ENCODE data around the gene SUPT20HL2.

Gene SUPT20HL2

DNA sequence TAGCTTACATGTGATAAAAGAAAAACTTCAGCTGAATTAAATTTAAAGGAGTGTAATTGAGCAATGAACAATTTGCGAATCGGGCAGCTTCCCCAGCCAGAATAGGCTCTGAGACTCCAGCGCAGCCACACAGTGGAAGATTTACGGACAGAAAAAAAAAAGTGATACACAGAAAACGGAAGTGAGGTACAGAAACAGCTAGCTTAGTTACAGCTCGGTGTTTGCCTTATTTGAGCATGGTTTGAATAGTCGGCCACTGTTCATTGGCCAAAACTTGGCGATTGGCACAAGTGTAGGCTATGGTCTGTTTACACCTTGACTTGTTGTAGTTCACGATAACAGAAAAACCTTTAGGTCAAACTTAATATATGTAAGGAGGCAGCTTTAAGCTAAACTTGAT is 29.9 kb upstream of the SUPT20HL2 start:
- TF ChIP-seq ZNF274 (IDR thresholded peaks at IDR 0.05; ENCODE audit: low read depth, low read length) (no peak), SUZ12 (IDR thresholded peaks at IDR 0.05; ENCODE audit: extremely low read depth, insufficient read depth, insufficient read length) (no peak), YY1 (IDR thresholded peaks at IDR 0.05; ENCODE audit: insufficient read depth, insufficient read length) (no peak)
- Histone ChIP-seq H3K4me1 (ENCODE audit: insufficient read depth, insufficient read length) (no peaks in the 10 kb centered on the region), H3K36me3 (ENCODE audit: insufficient read depth, insufficient read length, low read length) (no peaks in the 10 kb centered on the region), H3K9ac (ENCODE audit: insufficient read length, low read depth) (no peak overlapping the region), H3K9me3 (ENCODE audit: insufficient read depth, low read length) (no peaks in the 10 kb centered on the region), H3K4me3 (ENCODE audit: insufficient read length, low read depth) (no peak overlapping the region), H3K27me3 (ENCODE audit: insufficient read depth, insufficient read length) (no peaks in the 10 kb centered on the region)
- DNase-seq (ENCODE audit: low read depth, low spot score): no peak

DNA sequence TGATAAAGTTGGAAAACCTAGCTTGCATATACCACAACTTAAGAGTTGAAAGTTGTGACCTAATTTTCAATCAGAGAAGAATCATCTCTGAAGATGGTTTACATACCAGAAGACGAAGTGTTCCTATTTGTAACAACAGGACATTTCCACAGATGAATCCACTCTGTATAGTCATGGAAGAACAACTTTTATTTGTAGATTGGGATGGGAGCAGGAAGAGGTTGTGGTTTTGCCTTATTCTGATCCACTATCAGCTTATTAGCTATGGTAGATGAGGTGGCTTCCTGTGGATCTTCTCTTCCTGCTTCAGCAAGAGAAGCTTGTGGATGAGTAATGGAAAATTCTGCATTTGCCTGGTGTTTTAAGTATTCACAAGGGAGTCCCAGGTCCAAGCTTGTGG is 27.9 kb upstream of the SUPT20HL2 start:
- no peaks in the 10 kb centered on the region for H3K27me3 ChIP-seq (ENCODE audit: insufficient read depth, insufficient read length)
- H3K4me1 ChIP-seq (ENCODE audit: insufficient read depth, insufficient read length): no peaks in the 10 kb centered on the region
- no peaks in the 10 kb centered on the region for H3K36me3 ChIP-seq (ENCODE audit: insufficient read depth, insufficient read length, low read length)
- no peaks in the 10 kb centered on the region for H3K9me3 ChIP-seq (ENCODE audit: insufficient read depth, low read length)
- H3K4me3 ChIP-seq (ENCODE audit: insufficient read length, low read depth): no peak overlapping the region
- TF ChIP-seq YY1 (IDR thresholded peaks at IDR 0.05; ENCODE audit: insufficient read depth, insufficient read length): no peak
- no peak for TF ChIP-seq SUZ12 (IDR thresholded peaks at IDR 0.05; ENCODE audit: extremely low read depth, insufficient read depth, insufficient read length)
- TF ChIP-seq ZNF274 (IDR thresholded peaks at IDR 0.05; ENCODE audit: low read depth, low read length): no peak
- no peak for DNase-seq (ENCODE audit: low read depth, low spot score)
- no peak overlapping the region for H3K9ac ChIP-seq (ENCODE audit: insufficient read length, low read depth)

DNA sequence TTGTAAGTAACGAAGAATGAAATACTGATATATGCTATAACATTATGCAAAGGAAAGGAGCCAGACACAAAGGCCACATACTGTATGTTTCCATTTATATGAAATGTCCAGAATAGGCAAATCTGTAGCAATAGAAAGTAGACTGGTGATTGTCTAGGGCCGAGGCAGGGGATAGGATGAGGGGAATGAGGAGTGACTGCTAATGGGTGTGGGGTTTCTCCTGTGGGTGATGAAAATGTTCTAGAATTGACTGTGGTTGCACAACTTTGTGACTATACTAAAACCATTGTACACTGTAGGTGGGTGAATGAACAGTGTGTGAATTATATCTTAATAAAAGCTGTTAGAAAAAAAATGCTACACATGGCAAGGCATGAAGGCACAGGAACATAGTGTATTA is 26.6 kb upstream of the SUPT20HL2 start:
- no peaks in the 10 kb centered on the region for H3K4me1 ChIP-seq (ENCODE audit: insufficient read depth, insufficient read length)
- H3K4me3 ChIP-seq (ENCODE audit: insufficient read length, low read depth): no peak overlapping the region
- H3K9ac ChIP-seq (ENCODE audit: insufficient read length, low read depth): no peak overlapping the region
- H3K27me3 ChIP-seq (ENCODE audit: insufficient read depth, insufficient read length): no peaks in the 10 kb centered on the region
- no peak for DNase-seq (ENCODE audit: low read depth, low spot score)
- no peaks in the 10 kb centered on the region for H3K9me3 ChIP-seq (ENCODE audit: insufficient read depth, low read length)
- TF ChIP-seq SUZ12 (IDR thresholded peaks at IDR 0.05; ENCODE audit: extremely low read depth, insufficient read depth, insufficient read length) (no peak), YY1 (IDR thresholded peaks at IDR 0.05; ENCODE audit: insufficient read depth, insufficient read length) (no peak), ZNF274 (IDR thresholded peaks at IDR 0.05; ENCODE audit: low read depth, low read length) (no peak)
- no peaks in the 10 kb centered on the region for H3K36me3 ChIP-seq (ENCODE audit: insufficient read depth, insufficient read length, low read length)

DNA sequence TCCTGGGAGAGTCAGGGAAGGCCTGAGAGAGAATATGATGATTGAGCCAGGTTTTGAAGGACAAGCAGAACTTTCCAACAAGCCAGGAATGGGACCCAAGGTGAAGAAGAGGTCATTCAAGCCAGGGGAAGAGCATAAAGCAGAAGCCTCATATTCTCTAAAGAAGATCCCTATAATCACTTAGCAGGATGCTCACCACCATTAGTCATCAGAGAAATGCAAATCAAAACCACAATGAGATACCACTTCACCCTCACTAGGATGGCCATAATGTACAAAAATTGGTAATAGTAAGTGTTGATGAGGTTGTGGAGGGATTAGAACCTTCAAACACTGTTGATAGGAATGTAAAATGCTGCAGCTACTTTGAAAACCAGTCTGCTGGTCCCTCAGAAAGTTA is 26.0 kb upstream of the SUPT20HL2 start:
- no peak for DNase-seq (ENCODE audit: low read depth, low spot score)
- TF ChIP-seq ZNF274 (IDR thresholded peaks at IDR 0.05; ENCODE audit: low read depth, low read length): no peak
- no peak for TF ChIP-seq YY1 (IDR thresholded peaks at IDR 0.05; ENCODE audit: insufficient read depth, insufficient read length)
- no peak for TF ChIP-seq SUZ12 (IDR thresholded peaks at IDR 0.05; ENCODE audit: extremely low read depth, insufficient read depth, insufficient read length)
- H3K36me3 ChIP-seq (ENCODE audit: insufficient read depth, insufficient read length, low read length): no peaks in the 10 kb centered on the region
- no peaks in the 10 kb centered on the region for H3K27me3 ChIP-seq (ENCODE audit: insufficient read depth, insufficient read length)
- H3K4me3 ChIP-seq (ENCODE audit: insufficient read length, low read depth): no peak overlapping the region
- H3K4me1 ChIP-seq (ENCODE audit: insufficient read depth, insufficient read length): no peaks in the 10 kb centered on the region
- H3K9ac ChIP-seq (ENCODE audit: insufficient read length, low read depth): no peak overlapping the region
- no peaks in the 10 kb centered on the region for H3K9me3 ChIP-seq (ENCODE audit: insufficient read depth, low read length)

DNA sequence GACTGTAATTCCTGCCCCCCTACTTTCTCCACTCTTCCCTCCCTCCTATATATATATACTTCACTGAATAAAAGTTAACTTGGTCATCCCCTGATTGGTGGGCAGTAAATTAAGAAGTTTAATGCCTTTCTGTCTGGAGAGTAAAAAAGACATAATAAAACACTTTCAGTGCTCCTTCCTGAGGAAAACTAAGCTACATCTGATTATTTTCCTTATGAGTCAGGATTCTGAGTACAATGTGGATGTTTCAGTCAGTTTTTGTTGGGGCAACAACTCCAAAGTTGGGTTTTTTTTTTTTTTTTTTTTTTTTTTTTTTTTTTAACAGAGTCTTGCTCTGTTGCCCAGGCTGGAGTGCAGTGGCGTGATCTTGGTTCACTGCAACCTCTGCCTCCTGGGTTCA is 22.0 kb upstream of the SUPT20HL2 start:
- TF ChIP-seq SUZ12 (IDR thresholded peaks at IDR 0.05; ENCODE audit: extremely low read depth, insufficient read depth, insufficient read length) (no peak), YY1 (IDR thresholded peaks at IDR 0.05; ENCODE audit: insufficient read depth, insufficient read length) (no peak), ZNF274 (IDR thresholded peaks at IDR 0.05; ENCODE audit: low read depth, low read length) (no peak)
- DNase-seq (ENCODE audit: low read depth, low spot score): no peak
- Histone ChIP-seq H3K4me3 (ENCODE audit: insufficient read length, low read depth) (no peak overlapping the region), H3K27me3 (ENCODE audit: insufficient read depth, insufficient read length) (no peaks in the 10 kb centered on the region), H3K9ac (ENCODE audit: insufficient read length, low read depth) (no peak overlapping the region), H3K4me1 (ENCODE audit: insufficient read depth, insufficient read length) (no peaks in the 10 kb centered on the region), H3K9me3 (ENCODE audit: insufficient read depth, low read length) (0 out of 2 replicates have a peak, but pooled peaks cover 4% of the 10 kb centered on the region), H3K36me3 (ENCODE audit: insufficient read depth, insufficient read length, low read length) (no peaks in the 10 kb centered on the region)

DNA sequence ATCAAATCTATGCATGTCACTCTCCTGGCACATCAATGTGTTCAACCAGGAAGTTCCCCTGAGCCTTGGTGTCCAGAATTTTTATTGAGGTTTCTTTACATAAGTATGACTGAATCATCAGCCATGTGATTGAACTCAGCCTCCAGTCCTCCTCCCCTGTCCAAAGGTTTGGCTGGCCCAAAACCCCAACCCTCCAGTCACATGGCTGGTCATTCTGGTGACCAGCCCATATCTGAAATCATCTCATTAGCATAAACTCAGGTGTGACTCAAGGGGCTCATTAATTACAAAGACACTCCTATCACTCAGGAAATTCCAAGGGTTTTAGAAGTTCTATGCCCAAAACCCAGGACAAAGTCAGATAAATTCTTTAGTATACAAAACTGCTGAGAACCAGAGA is 20.6 kb upstream of the SUPT20HL2 start:
- TF ChIP-seq SUZ12 (IDR thresholded peaks at IDR 0.05; ENCODE audit: extremely low read depth, insufficient read depth, insufficient read length): no peak
- no peak for TF ChIP-seq YY1 (IDR thresholded peaks at IDR 0.05; ENCODE audit: insufficient read depth, insufficient read length)
- no peak for TF ChIP-seq ZNF274 (IDR thresholded peaks at IDR 0.05; ENCODE audit: low read depth, low read length)
- no peak overlapping the region for H3K4me3 ChIP-seq (ENCODE audit: insufficient read length, low read depth)
- H3K27me3 ChIP-seq (ENCODE audit: insufficient read depth, insufficient read length): no peaks in the 10 kb centered on the region
- no peak overlapping the region for H3K9ac ChIP-seq (ENCODE audit: insufficient read length, low read depth)
- H3K4me1 ChIP-seq (ENCODE audit: insufficient read depth, insufficient read length): no peaks in the 10 kb centered on the region
- no peak for DNase-seq (ENCODE audit: low read depth, low spot score)
- no peaks in the 10 kb centered on the region for H3K36me3 ChIP-seq (ENCODE audit: insufficient read depth, insufficient read length, low read length)
- H3K9me3 ChIP-seq (ENCODE audit: insufficient read depth, low read length): 0 out of 2 replicates have a peak, but pooled peaks cover 4% of the 10 kb centered on the region

DNA sequence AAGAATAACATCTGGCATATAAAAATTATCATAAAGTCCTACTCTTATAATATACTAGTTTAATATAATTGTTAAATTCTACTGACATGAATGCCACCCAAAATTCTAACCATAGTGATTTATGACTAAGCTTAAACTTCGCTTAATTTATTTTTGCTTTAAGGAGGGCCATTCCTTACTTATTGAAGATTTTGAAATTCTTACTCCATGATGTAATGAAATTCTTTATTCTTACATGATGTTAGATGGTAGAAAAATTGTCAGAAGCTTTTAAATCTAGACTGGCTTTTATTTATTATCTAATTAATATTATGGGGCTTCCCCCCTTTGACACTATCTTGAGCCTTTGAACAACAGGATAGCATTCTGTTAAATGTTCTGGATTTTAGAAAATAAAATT is 19.5 kb upstream of the SUPT20HL2 start:
- Histone ChIP-seq H3K9ac (ENCODE audit: insufficient read length, low read depth) (no peak overlapping the region), H3K4me3 (ENCODE audit: insufficient read length, low read depth) (no peak overlapping the region), H3K27me3 (ENCODE audit: insufficient read depth, insufficient read length) (no peaks in the 10 kb centered on the region)

More for the DNA sequence above, 19.5 kb upstream of the SUPT20HL2 start:
- H3K9me3 ChIP-seq (ENCODE audit: insufficient read depth, low read length): 0 out of 2 replicates have a peak, but pooled peaks cover 4% of the 10 kb centered on the region
- TF ChIP-seq ZNF274 (IDR thresholded peaks at IDR 0.05; ENCODE audit: low read depth, low read length) (no peak), YY1 (IDR thresholded peaks at IDR 0.05; ENCODE audit: insufficient read depth, insufficient read length) (no peak), SUZ12 (IDR thresholded peaks at IDR 0.05; ENCODE audit: extremely low read depth, insufficient read depth, insufficient read length) (no peak)
- no peaks in the 10 kb centered on the region for H3K36me3 ChIP-seq (ENCODE audit: insufficient read depth, insufficient read length, low read length)
- no peaks in the 10 kb centered on the region for H3K4me1 ChIP-seq (ENCODE audit: insufficient read depth, insufficient read length)
- no peak for DNase-seq (ENCODE audit: low read depth, low spot score)
